ENCODE results near the gene CARM1.

- TF ChIP-seq CTCF (IDR thresholded peaks at IDR 0.05; ENCODE audit: insufficient read depth, low read length, poor library complexity, severe bottlenecking) (no peak), EZH2phosphoT487 (conservative IDR thresholded peaks at IDR 0.05; ENCODE audit: low read length) (no peak)
These were observed 32.0 kb upstream of the CARM1 start for GRCh38 chr19:10839114-10840050.

Data from SU-DHL-6 (cell line).